DMS153 (cell line): ENCODE measurements around the gene AUNIP.

Experiments used
- DNase-seq: peaks from one replicate; lab custom pipeline; 2025; lab: John Stamatoyannopoulos, UW

AUNIP gene

DNA sequence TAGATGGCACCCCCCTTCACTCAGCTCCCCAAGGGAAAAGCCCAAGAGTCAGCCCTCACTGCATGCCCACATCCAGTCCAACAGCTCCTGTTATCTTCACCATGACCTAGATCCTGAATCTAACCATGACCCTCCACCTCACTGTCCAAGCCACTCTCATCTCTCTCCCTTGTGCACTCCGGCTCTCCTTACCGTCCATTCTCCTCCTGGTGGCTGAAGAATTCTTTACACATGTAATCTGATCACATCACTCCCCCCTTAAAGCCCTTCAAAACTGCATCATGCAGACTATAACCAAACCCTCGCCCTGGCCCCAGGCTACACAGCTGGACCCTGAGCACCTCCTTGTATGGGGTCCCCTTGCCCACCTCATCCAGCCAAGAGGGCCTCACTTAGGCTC lies 30.2 kb upstream of the AUNIP start:
- DNase-seq: peak; percentile 86

DNA sequence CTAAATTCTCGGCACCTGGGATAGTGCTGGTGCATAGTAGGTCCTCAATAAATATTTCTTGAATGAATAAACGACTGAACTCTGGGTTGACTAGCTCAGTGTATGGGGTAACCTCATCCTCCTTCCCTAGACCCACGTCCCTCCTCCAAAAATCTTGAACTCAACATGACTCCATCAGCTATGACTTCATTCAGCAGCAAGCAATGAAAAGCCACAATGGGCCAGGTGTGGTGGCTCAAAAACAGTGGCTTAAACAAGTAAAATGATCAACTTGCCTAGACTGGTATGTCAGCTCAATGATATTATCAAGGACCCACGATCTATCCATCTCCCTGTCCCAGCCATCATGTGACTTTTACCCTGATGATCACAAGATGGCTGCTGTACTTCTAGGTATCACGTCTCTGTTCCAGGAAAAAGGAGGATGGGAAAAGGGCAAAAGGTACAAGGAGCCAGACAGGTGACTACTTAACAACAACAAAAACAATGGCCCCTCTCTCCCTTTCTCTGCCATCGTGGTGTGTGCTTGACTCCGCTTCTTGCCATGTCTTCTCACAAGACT lies 29.2 kb upstream of the AUNIP start:
- DNase-seq: no peak

DNA sequence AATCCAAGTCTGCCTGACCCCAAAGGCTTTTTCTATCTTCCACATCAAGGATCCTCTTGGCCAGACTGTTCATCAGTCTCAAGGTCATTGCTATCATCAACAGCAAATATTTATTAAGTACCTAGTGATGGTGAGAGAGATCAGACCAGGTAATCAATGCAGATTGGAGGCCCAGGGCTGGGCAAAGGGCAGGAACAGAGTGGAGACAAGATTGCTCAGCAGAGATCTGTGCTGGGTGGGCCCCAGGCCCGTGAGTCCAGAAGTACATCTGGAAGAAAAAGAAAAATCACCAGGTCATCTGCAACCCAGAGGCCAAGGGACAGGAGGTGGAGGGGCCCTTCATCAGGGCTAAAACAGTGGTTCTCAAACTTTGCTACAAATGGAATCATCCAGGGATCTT lies 26.3 kb upstream of the AUNIP start:
- DNase-seq: no peak

DNA sequence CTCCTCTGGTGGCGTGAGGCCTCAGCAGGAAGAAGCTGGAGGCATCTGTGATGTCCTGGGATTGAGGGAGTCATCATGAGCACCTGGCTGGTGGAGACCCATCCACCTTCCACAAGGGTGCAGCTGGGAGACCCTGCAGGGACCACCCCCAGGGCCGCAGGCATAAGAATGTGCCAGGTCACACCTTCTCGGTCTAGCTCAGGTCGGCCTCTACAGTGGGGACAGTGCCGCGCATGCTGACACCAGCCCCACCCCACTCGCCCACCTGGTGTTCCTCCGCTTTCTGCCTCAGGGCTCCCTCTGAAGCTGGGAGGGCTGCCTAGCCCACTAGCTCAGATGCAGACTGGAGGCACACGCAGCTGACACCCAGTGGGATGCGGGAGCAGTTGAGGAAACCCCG lies 22.0 kb upstream of the AUNIP start:
- no peak for DNase-seq

DNA sequence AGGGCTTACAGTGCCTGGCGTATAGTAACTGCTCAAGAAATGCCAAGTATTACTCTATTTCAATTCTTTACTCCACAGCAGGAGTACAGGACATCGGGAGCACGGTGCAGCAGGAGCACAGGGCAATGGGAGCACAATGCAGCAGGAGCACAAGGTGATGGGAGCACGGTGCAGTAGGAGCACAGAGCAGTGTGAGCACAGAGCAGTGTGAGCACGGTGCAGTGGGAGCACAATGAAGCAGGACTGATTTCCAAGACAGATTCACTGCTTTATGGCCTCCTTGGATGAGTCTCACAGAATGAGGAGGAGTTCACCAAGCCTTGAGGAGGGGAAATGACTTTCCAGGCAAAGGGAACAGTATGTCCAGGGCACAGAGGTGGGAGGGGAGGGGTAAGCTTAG lies 21.3 kb upstream of the AUNIP start:
- no peak for DNase-seq

DNA sequence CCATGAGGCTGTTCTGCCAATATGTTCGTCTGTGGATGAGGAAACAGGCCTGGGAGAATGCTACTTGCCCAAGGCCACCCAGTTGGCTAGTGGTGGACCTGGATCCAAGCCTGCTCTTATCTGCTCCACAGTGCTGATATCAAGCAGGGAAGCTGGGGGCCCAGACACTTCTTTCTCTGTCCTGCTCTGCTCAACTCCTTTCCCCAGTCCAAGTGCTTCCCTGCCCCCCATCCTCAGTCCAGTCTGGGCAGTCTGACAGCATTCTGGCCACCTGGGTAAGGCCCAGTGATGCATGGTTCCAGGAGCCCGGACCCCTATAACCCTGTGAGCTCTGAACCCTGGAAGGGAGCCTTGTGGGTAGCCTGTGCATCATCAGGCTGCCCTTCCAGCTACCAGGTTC lies 20.4 kb upstream of the AUNIP start:
- no peak for DNase-seq

DNA sequence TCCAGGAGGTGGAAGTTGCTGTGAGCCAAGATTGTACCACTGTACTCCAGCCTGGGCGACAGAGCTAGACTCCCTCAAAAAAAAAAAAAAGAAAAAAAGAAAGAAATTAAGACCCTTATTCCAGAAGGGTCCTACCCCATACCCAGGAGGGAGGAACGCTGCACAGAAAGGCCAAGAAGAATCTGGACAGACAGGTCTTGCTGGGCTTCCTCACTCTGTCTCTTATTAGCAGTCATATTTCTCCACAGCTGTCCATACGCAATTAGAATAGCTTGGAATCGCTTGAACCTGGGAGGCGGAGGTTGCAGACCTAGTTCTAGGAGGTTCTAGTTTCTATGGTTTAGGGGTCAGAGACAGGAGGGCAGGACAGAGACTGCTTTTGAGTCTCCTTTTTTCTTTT lies 19.4 kb upstream of the AUNIP start:
- no peak for DNase-seq

DNA sequence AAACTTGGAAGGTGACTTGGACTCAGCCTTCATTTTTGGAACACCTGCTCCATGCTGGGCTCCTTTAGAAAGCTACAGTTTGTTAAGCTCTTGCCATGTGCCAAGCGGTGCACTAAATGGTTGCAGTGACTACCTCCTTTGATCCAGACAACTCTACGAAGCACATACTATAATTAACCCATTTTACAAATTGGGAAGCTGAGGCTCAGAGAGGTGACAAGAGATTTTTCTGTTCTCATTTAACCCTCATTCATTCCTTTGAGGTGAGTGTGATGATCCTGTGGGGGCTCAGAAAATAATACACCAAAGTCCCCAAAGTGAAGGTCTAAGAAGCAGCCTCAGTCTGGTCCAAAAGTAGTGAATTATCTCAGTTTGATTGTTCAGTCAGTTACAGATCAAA lies 17.9 kb upstream of the AUNIP start:
- DNase-seq: no peak

DNA sequence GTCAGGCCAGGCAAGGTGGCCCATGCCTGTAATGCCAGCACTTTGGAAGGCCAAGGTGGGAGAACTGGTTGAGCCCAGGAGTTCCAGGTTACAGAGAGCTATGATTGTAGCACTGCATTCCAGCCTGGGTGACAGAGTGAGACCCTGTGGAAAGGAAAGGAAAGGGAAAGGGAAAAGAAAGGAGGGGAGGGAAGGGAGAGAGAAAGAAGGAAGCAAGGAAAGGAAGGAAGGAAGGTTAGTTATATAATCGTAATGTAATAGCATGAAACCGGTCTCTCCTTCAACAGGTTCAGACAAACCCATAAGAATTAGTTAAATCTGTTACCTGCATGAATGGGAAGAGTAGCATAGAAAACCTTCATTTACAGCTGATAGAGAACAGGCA lies 17.4 kb upstream of the AUNIP start:
- no peak for DNase-seq

DNA sequence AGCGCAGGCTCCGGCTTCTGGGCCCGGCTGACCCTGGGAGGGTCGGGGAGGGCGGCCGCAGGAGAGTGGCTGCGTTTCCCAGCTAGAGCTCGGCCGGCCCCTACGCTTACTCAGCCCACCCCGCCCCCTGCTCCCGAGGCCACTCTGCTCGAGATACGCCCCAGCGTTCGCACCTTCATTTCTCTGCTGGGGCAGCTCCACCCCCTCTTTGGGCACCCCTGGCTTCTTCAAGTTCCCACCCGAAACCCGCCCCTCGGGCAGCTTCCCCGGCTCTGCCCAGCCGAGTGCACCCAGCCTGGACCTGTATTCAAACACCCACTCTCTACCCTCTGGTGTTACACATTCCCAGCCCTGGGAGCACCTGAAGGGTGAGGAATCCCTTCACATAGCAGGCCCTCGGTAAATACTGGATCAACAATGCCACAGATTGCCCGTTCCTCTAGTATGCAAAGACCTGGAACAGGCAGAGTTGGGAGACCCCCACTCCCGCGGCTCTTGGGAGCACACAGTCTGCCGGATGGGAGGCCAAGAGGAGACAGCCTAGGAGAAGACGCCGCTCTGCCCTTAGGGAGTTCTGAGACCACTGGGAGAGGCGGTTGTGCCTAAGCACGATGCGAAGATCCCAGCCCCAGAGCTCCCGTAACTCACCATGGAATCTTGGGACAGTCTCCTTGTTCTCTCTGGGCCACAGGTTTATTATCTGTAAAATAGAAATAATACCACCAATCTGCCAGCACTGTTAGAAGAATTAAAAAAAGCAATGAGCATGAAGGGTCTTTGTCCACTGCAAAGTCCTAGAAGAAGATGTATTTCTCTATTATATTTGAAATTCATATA lies 16.8 kb upstream of the AUNIP start:
- DNase-seq: peak; percentile 22

DNA sequence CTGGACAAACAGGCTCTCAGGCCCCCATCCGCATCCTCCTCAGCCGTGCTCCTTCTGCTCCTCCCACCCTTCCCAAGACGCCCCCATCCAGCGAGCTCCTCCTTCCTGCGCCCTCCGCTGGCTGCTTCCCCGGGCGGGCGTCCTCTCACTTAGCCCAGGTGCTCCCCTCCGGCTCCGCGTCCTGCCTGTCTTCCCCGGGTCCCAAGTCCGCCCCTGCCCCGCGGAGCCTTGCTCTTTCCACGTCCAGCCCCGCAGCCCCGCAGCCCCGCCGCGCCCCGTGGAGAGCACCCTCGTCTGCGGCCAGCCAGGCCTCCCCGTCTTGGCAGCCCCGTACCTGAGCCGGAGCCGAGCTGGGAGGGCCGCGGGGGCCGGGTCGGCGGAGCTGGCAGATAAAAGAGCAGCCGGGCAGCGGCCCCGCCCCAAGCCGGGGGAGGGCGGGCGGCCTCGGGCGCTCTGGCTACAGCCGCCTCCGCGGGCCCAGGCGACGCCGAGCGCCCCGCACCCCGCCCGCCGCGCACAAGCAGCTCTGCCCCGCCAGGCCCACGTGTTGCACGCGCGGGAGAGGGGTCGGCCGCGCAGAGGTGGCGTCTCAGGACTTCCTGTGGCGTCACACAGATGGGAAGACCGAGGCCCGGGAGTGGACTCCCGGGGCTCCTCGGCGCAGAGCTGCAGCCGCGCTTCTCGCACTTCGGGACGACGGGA lies 16.0 kb upstream of the AUNIP start, which contains the start of gene PAQR7:
TSS of gene PAQR7 (minus strand) at position 555 of the 702 bp plus-strand sequence. CDS start 11,869 bp downstream, outside the sequence.
- DNase-seq: peak; percentile 83

DNA sequence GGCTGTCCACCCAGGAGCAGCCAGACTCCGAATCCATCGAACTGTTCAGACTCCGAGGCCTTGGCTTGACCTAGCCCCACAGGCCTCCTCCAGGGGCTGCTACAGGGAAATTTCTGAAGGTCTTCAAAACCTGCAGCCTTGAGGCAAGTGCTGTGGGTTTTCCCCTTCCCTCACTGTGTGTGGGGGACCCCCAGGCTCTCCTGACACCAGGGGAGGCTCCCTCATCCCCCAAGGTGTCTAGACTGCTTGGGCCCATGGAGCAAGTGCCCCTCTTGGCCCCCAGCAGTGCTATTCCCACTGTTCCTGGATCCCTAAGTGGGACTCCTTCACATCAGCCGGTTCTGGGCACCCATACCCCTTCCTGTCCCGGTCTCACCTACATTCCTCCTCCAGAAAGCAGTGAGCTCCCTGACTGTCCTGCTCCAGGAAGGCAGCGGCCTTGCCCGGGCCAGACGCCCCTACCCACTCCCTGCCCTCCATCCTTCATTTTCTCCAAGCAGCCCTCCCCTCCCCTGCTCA lies 15.4 kb upstream of the AUNIP start:
- DNase-seq: no peak

DNA sequence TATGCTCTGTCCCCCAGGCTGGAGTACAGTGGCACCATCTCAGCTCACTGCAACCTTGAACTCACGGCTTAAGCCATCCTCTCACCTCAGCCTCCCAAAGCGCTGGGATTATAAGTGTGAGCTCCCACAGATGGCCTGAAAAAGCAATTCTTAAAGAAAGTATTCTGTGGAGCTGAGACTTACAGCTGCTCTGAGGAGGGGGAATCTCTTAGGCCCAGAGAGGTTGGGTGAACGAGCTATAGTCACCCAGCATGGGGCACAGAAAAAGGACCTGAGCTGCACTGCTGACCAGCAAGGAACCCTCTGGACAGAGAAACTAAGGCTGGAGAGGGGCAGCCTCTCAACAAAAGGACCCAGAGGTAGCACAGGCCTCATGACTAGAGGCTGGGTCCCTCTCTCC lies 15.0 kb upstream of the AUNIP start:
- DNase-seq: no peak

DNA sequence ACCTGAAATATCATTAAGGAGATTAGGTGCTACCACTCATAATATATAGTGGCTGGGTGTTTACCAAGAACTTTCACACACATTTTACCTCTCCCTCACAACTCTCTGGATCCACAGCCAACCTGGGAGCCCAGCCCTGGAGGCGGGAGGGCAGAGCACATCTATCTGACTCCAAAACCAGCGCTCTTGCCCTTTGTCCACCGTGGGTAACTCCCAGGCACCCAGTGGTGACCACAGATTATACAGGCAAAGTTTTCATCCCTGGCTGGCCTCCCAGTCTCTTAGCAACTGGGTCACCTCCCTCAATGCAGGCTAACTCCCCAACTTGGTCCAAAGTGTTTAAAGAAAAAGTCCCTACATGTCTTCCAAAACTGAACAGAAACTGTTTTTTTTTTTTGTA lies 13.9 kb upstream of the AUNIP start:
- DNase-seq: no peak

DNA sequence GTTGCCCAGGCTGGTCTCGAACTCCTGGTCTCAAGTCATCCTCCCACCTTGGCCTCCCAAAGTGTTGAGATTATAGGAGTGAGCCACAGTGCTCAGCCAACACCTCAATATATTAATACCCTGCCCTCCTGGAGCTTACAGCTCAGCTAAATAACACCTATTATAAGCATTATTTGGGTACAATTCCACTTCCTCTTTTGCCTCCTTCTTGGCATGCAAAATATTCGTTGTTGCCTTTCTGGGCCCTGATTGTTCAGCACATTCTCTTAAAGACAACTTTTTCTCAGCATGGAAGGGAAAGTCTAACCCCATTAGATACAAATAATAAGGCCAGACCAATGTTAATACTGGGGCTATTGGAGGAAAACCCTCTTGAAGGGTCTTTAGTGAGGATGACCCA lies 13.5 kb upstream of the AUNIP start:
- DNase-seq: no peak

DNA sequence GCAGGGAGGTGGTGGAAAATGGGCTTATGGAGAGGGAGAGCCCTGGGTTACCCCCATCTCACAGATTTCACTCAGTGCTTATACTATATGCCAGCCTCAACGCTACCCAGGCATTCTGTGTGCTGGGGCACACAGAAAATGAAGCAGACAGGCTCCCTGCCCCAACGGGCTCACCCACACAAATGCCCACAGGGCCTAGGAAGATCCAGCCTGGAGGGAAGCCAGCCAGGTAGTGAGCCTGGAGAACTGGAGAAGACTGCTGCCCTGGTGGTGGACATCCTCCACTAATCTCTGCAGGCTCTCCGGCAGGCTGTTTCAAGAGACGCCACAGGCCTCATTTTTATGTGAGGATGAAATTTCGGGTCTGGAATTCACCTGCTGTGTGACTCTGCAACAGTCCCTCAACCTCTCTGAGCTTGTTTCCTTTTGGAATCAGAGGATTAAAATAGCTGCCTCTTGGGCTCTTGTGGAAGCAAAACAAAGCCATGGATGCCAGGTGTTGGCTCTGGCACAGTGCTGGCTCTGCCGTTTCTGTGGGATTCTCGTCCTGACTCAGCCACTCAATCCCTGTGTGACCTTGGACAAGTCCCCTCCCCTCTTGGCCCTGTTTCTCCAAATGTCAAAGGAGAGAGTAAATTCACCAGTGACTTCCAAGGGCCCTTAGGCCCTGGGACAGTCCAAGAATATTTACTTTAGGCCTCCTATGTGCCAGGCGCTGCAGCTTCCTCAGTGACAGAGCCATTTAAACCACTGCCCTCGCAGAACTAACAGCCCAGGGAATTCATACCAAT lies 12.6 kb upstream of the AUNIP start:
- no peak for DNase-seq

DNA sequence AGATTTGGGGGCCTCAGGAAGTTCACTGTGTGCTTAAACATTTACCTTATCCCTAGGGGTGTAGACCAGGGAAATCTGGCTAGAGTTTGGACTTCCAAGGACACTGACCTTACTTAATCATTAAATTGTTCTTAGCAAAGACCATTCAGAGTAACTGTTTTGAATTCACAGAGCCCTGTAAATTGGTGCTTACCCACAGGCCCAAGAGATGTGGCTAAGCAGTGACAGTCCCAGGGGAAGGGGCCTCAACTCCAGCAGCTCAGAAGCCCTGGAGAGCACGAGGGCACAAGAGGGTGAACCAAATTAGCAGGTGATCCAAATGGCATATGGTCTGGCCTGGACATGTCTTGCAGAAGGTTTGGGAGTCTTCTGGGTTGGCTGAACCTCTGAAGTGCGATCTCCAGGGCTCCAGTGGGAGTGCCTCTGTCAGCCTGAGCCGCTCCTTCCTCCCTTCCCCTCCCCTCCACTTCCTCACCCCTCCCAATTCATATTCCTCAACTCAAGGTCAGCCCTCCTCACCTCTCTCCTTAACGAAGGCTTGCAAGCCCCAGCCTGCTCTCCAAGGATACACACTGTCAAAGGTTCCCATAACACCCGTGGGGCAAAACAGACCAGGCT lies 11.9 kb upstream of the AUNIP start:
- DNase-seq: no peak

DNA sequence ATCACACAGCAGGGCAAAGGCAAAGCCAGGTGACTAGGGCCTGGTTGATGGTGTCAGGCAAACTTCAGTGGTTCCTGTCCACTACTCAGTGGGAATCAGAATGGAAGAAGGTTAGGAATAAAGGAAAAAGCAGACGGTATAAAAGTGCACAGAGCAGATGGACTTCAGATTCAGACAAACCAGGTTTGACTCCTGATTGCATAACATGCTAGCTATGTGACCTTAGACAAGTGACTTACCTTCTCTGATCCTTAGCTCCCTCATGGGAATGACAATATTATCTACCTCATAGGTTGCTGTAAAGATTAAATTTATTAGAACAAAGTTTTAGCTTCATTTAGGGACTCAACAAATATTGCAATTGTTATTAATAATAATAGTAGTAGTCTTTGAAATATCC lies 11.4 kb upstream of the AUNIP start:
- DNase-seq: no peak

DNA sequence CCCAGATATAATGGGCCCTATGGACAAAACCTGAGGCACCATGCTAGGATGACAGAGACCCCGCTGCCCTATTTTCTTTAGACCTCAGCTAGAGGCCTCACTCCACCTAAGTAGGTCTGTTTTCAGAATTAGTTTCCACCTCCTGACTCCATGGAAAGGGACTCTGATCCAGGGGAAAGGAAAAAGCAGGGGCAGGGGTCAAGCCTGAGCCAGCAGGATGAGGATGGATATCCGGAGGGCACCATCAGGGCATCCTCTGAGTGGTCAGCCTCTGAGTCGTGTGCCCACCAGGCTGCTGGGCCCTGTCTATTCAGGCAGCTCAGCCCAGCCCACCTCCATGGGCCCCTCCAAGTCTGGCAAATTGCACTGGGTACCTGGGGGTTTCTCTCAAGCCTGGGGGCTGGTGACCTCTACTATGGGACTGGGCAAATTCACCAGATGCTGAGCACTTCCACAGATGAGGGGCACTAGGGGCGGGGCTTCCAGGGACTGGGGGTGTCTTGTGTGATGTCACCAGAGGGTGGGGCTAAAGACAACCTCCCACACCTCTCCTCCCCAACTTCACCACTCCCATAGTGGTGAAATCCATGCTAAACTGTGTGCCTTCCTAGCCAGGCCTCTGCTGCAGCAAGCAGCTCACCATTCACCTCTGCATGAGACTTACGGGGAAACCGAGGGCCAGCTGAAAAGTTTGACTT lies 10.8 kb upstream of the AUNIP start:
- no peak for DNase-seq

DNA sequence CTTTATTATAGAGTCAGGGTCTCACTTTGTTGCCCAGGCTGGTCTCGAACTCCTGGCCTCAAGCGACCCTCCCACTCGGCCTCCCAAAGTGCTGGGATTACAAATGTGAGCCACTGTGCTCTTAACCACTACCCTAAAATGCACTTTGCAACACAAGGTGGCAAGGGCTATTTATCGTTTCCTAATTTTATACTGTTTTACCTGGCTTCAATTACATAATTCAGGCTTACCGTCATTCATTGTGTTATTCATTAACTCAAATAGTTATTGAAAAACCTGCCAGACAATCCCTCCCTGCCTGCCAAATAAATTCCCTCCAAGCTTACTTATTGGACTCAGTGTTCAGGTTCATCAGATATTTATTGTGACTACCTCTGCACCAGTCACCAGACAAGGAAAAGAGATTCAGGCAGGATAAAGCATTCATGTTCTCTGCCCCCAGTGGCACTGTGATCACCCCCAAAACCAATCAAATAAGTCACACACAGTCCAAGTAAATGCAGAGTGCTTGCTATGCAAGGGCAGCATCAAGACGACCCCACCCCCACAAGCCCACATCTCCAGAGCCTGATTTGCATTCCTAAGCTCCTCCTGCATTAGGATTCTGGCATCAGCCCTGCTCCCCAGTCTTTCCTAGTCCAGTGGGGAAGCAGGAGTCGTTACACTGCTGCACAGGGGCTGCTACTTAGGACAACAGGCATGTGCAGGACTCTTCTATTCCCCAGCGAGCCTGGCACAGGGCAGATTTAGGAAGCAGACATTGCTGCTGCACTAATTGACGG lies 8.1 kb upstream of the AUNIP start:
- no peak for DNase-seq
